ENCODE results near the gene ZNF611.

DNA sequence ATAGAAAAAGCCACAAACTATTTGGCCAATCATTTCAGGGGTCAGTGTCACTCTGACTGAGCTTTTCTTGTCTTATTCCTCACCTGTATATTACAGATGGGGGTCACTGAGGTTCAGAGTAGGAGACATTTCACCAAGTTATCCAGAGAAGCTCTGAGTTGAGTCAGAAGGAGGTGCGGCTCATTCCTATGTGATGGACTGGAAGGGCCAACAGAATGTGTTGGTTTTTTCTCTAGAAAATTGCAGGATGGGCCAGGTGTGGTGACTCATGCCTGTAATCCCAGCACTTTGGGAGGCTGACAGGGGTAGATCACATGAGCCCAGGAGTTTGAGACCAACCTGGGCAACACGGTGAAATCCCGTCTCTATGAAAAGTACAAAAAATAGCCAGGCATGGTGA is 72.2 kb downstream of the ZNF611 start:
- TF ChIP-seq CTCF (conservative IDR thresholded peaks at IDR 0.05; ENCODE audit: low read length), result no peak
- no peak for TF ChIP-seq EZH2phosphoT487 (IDR thresholded peaks at IDR 0.05; ENCODE audit: borderline replicate concordance, low read depth, low read length)
